HepG2 (cell line): ENCODE results near the gene GRM2. TPM values are rescaled to one million over a fixed set of nuclear protein-coding genes. Genes with fewer than 3 reads are reported as not detected.
A peak's percentile ranks its signal among the peaks of the same experiment; 100 is the strongest.

Experiments used
- FOXO1 ChIP-seq: sonication (generic); formaldehyde crosslinking; IDR thresholded peaks from 2 replicates; pipeline ENCODE4 v1.4.0; 2020; ENCODE audit warnings: missing genetic modification reagents
- HDAC2 ChIP-seq: sonication (generic); formaldehyde crosslinking; IDR thresholded peaks from 2 replicates; pipeline ENCODE4 v1.4.0; 2020; ENCODE audit warnings: missing genetic modification reagents
- HNF4A ChIP-seq: sonication (generic); formaldehyde crosslinking; IDR thresholded peaks from 2 replicates; pipeline ENCODE4 v1.4.0; 2020; ENCODE audit warnings: missing genetic modification reagents
- KDM3A ChIP-seq: IDR thresholded peaks from 2 replicates; pipeline ENCODE4 v1.6.1; 2018; ENCODE audit warnings: low read depth, missing compliant biosample characterization
- RAD21 ChIP-seq: fragments of 450-650 bp; formaldehyde crosslinking; IDR thresholded peaks from 2 replicates; pipeline ENCODE4 v1.5.0; 2020; ENCODE audit warnings: mild to moderate bottlenecking
- SMC3 ChIP-seq: IDR thresholded peaks from 2 replicates; pipeline ENCODE4 v1.6.1; 2011; ENCODE audit warnings: low read length, improper control_type of control experiment
- SNRNP70 ChIP-seq: fragments of 200-400 bp; formaldehyde crosslinking; IDR thresholded peaks from 2 replicates; pipeline ENCODE4 v1.6.1; 2017; ENCODE audit warnings: mild to moderate bottlenecking, low read depth, low read length, moderate library complexity
- TARDBP ChIP-seq: sonication (generic); formaldehyde crosslinking; IDR thresholded peaks from 2 replicates; pipeline ENCODE4 v1.8.0; 2022; ENCODE audit warnings: mild to moderate bottlenecking, missing genetic modification reagents
- ZKSCAN5 ChIP-seq: sonication (generic); formaldehyde crosslinking; IDR thresholded peaks from 2 replicates; pipeline ENCODE4 v1.5.1; 2020; ENCODE audit warnings: mild to moderate bottlenecking, missing genetic modification reagents
- ZNF235 ChIP-seq: sonication (generic); formaldehyde crosslinking; IDR thresholded peaks from 2 replicates; pipeline ENCODE4 v1.8.1; 2023; ENCODE audit warnings: mild to moderate bottlenecking, missing genetic modification reagents, borderline replicate concordance
- ZNF44 ChIP-seq: sonication (generic); formaldehyde crosslinking; IDR thresholded peaks from 2 replicates; pipeline ENCODE4 v1.5.1; 2020; ENCODE audit warnings: mild to moderate bottlenecking, missing genetic modification reagents
- ZNF501 ChIP-seq: sonication (generic); formaldehyde crosslinking; IDR thresholded peaks from 2 replicates; pipeline ENCODE4 v1.5.1; 2020; ENCODE audit warnings: mild to moderate bottlenecking, moderate library complexity, missing genetic modification reagents
- ZNF552 ChIP-seq: sonication (generic); formaldehyde crosslinking; IDR thresholded peaks from 2 replicates; pipeline ENCODE4 v1.9.0; 2022; ENCODE audit warnings: missing genetic modification reagents, mild to moderate bottlenecking, borderline replicate concordance
- ZNF678 ChIP-seq: sonication (generic); formaldehyde crosslinking; IDR thresholded peaks from 2 replicates; pipeline ENCODE4 v1.4.0; 2020; ENCODE audit warnings: mild to moderate bottlenecking, missing genetic modification reagents
- ZNF766 ChIP-seq: sonication (generic); formaldehyde crosslinking; IDR thresholded peaks from 2 replicates; pipeline ENCODE4 v1.5.0; 2020; ENCODE audit warnings: missing genetic modification reagents, borderline replicate concordance
- polyA plus RNA-seq, 8 experiments: library from polyadenylated mRNA; depleted of rRNA in 3 of 8; stranded (reverse) in 7 of 8; unstranded in 1 of 8; fragments of >200 nt; fragmentation: Illumina TruSeq in 4 of 8; extraction: Trizol in 4 of 8; gene quantifications; 2 replicates each; pipeline versions ENCODE4 v1.2.1 to v1.2.3, GENCODE V29; 2011 to 2016; ENCODE audit warnings: low read depth in 4 of 8, missing spikeins in 1 of 8, mixed read lengths in 1 of 8; ENCODE audit not compliant: insufficient read depth in 1 of 8
- total RNA-seq, 5 experiments: library from RNA; depleted of rRNA; stranded (reverse); fragments of >200 nt; fragmentation: Illumina TruSeq; extraction: Trizol; gene quantifications; 2 replicates each; pipeline ENCODE4 v1.2.3, GENCODE V29; 2016; ENCODE audit warnings: low read depth in 1 of 5
- TF ChIP-seq, protein P1 (sequence below): sonication (generic); formaldehyde crosslinking; IDR thresholded peaks from 2 replicates; pipeline ENCODE4 v1.4.0; 2020; ENCODE audit warnings: mild to moderate bottlenecking, missing genetic modification reagents, borderline replicate concordance
- TF ChIP-seq, protein P2 (sequence below): IDR thresholded peaks from 2 replicates; pipeline ENCODE4 v1.6.1; 2016; ENCODE audit warnings: missing genetic modification reagents, missing compliant biosample characterization
- TF ChIP-seq, protein P3 (sequence below): sonication (generic); formaldehyde crosslinking; IDR thresholded peaks from 2 replicates; pipeline ENCODE4 v1.4.0; 2020; ENCODE audit warnings: missing genetic modification reagents
- TF ChIP-seq, protein P4 (sequence below): sonication (generic); formaldehyde crosslinking; IDR thresholded peaks from 2 replicates; pipeline ENCODE4 v1.5.0; 2020; ENCODE audit warnings: mild to moderate bottlenecking, missing genetic modification reagents, borderline replicate concordance
- TF ChIP-seq, protein P5 (sequence below): sonication (generic); formaldehyde crosslinking; IDR thresholded peaks from 2 replicates; pipeline ENCODE4 v1.5.1; 2020; ENCODE audit warnings: mild to moderate bottlenecking, missing genetic modification reagents

The GRM2 gene
- total and polyA plus RNA-seq, 2 of the 13 experiments (the other 11 are each of a cell fraction or from before 2014, with no cell fraction given), result 0.04 to 0.07 TPM

DNA sequence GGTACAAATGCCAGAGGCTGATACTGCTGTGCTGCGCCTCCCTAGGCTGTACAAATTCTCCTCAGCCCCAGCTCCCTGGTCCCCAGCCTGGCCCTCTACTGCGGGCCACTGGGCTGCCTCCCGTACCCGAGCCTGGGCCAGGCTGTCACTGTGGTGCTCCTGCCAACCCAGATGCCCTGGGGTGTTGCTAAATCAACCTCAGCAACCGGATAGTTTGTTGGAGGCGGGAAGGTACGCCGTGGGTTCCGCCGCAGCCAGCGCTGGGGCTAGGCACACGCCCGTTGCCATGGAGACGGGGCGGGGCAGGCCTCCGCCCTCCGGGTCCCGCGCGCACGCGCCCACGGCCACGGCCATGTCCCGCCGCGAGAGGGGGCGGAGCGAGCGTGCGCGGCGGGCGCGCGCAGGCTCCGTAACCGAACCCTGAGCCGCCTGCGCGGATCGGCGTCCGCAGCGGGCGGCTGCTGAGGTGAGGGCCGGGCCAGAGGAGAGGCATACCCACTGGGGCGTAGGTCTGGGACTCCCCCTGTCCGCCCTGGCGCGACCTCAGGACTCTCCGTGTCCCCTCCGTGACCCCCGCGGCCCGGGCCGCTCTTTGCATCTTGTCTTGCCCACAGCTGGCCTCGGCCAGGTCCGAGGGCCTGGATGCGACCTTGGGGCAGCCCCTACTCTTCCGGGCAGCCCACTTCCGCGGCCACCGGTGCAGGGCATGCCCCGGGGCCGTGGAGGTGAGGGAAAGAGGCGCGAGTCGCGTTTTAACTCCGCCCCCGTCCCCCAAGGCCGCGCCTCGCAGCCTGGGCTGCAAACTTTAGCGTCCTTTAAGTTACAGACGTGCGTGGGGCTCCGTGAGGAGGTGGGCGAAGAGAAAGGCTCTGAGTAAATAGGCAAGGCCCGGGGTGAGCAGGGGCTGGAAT is 35.8 kb upstream of the GRM2 start, which contains the start of gene TEX264 (continued):
- TF ChIP-seq, protein P1, sequence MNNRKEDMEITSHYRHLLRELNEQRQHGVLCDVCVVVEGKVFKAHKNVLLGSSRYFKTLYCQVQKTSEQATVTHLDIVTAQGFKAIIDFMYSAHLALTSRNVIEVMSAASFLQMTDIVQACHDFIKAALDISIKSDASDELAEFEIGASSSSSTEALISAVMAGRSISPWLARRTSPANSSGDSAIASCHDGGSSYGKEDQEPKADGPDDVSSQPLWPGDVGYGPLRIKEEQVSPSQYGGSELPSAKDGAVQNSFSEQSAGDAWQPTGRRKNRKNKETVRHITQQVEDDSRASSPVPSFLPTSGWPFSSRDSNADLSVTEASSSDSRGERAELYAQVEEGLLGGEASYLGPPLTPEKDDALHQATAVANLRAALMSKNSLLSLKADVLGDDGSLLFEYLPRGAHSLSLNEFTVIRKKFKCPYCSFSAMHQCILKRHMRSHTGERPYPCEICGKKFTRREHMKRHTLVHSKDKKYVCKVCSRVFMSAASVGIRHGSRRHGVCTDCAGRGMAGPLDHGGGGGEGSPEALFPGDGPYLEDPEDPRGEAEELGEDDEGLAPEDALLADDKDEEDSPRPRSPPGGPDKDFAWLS (CRISPR knock-in tag), result no peak
- TF ChIP-seq ZKSCAN5 (CRISPR knock-in tag), result no peak; the same call in 1 of the 2 replicates
- no peak for TF ChIP-seq SNRNP70
- 0 out of 2 replicates have a peak, but pooled peaks have one; percentile 74 for TF ChIP-seq ZNF552
- TF ChIP-seq, protein P2, sequence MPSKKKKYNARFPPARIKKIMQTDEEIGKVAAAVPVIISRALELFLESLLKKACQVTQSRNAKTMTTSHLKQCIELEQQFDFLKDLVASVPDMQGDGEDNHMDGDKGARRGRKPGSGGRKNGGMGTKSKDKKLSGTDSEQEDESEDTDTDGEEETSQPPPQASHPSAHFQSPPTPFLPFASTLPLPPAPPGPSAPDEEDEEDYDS (CRISPR knock-in tag), result no peak; the same call in 1 of the 2 replicates
- peak; percentile 64 for TF ChIP-seq ZNF678
- TF ChIP-seq, protein P3, sequence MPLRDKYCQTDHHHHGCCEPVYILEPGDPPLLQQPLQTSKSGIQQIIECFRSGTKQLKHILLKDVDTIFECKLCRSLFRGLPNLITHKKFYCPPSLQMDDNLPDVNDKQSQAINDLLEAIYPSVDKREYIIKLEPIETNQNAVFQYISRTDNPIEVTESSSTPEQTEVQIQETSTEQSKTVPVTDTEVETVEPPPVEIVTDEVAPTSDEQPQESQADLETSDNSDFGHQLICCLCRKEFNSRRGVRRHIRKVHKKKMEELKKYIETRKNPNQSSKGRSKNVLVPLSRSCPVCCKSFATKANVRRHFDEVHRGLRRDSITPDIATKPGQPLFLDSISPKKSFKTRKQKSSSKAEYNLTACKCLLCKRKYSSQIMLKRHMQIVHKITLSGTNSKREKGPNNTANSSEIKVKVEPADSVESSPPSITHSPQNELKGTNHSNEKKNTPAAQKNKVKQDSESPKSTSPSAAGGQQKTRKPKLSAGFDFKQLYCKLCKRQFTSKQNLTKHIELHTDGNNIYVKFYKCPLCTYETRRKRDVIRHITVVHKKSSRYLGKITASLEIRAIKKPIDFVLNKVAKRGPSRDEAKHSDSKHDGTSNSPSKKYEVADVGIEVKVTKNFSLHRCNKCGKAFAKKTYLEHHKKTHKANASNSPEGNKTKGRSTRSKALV, result no peak; the same call in 1 of the 2 replicates
- TF ChIP-seq, protein P4, sequence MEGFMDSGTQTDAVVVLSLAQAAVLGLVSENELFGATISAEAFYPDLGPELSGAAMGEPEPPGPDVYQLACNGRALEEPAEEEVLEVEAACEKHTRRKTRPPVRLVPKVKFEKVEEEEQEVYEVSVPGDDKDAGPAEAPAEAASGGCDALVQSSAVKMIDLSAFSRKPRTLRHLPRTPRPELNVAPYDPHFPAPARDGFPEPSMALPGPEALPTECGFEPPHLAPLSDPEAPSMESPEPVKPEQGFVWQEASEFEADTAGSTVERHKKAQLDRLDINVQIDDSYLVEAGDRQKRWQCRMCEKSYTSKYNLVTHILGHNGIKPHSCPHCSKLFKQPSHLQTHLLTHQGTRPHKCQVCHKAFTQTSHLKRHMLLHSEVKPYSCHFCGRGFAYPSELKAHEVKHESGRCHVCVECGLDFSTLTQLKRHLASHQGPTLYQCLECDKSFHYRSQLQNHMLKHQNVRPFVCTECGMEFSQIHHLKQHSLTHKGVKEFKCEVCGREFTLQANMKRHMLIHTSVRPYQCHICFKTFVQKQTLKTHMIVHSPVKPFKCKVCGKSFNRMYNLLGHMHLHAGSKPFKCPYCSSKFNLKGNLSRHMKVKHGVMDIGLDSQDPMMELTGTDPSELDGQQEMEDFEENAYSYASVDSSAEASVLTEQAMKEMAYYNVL (CRISPR knock-in tag), result no peak; the same call in 1 of the 2 replicates
- TF ChIP-seq SMC3, result no peak
- TF ChIP-seq HNF4A (CRISPR knock-in tag), result peak; percentile 30; the same call in 1 of the 2 replicates
- TF ChIP-seq TARDBP, result no peak
- TF ChIP-seq HDAC2 (CRISPR knock-in tag), result no peak
- TF ChIP-seq ZNF766 (CRISPR knock-in tag), result no peak
- TF ChIP-seq ZNF501 (CRISPR knock-in tag), result no peak
- no peak for TF ChIP-seq ZNF44 (CRISPR knock-in tag)
- TF ChIP-seq, protein P5, sequence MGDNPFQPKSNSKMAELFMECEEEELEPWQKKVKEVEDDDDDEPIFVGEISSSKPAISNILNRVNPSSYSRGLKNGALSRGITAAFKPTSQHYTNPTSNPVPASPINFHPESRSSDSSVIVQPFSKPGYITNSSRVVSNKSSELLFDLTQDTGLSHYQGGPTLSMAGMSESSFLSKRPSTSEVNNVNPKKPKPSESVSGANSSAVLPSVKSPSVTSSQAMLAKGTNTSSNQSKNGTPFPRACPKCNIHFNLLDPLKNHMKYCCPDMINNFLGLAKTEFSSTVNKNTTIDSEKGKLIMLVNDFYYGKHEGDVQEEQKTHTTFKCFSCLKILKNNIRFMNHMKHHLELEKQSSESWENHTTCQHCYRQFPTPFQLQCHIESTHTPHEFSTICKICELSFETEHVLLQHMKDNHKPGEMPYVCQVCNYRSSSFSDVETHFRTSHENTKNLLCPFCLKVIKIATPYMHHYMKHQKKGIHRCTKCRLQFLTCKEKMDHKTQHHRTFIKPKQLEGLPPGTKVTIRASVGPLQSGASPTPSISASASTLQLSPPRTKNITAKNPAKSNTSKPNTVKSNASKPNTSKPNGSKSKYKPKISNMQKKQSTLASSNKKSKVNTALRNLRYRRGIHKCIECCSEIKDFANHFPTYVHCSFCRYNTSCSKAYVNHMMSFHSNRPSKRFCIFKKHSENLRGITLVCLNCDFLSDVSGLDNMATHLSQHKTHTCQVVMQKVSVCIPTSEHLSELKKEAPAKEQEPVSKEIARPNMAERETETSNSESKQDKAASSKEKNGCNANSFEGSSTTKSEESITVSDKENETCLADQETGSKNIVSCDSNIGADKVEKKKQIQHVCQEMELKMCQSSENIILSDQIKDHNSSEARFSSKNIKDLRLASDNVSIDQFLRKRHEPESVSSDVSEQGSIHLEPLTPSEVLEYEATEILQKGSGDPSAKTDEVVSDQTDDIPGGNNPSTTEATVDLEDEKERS (CRISPR knock-in tag), result no peak
- TF ChIP-seq RAD21 (CRISPR knock-in tag), result peak; percentile 43; the same call in 1 of the 2 replicates
- TF ChIP-seq ZNF235 (CRISPR knock-in tag), result no peak
- no peak for TF ChIP-seq KDM3A (CRISPR knock-in tag)
- TF ChIP-seq FOXO1 (CRISPR knock-in tag), result 0 out of 2 replicates have a peak, but pooled peaks have one; percentile 7
